ENCODE results near the gene NTNG1. TPM values are rescaled to one million over a fixed set of nuclear protein-coding genes. Genes with fewer than 3 reads are reported as not detected.

Gene NTNG1
- total RNA-seq, 2 experiments from 2014 or later, result not detected

DNA sequence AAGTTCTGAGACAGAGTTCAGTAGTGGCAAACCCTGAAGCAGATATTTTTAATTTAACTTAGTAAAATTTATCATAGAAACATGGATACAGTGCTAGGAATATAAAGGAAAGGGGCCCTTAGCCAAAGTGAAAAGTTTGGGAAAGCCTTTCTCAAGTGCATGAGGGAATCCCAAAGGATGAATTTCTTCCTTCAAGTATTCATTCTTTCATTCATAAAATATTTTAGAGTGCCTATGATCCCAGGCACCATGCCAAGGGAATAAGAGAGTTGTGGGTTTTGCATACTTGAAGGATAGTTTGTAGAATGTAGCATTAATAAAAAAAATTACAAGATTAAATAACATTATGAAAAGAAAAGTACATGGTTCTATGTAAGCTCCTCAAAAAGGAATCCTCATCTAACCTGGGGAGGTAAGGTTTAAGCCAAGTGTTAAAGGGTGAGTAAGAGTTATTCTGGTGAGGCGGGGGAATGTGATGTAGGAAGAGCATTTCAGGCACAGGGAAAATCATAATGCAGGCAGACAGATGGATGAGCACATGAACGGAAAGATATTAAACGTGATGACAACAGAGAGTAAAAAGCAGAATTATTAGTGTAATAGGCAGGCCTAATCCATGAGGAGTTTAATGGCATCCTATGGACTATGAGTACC lies 40.4 kb upstream of the NTNG1 start:
- Histone ChIP-seq H3K36me3 (ENCODE audit: insufficient read depth, low read length) (no peaks in the 10 kb centered on the region), H3K27me3 (ENCODE audit: control insufficient read depth in 1 of 2, insufficient read depth in 2 of 2, low read length in 2 of 2) (no peaks in the 10 kb centered on the region), H3K9me3 (ENCODE audit: control insufficient read depth in 1 of 2, insufficient read depth in 1 of 2, low read length in 2 of 2) (peaks cover 0 to under 1% of the 10 kb centered on the region in 2 experiments), H3K4me3 (ENCODE audit: low read length) (no peak overlapping the region), H3K27ac (ENCODE audit: low read depth in 1 of 2, low read length in 2 of 2) (no peak overlapping the region), H3K4me1 (ENCODE audit: insufficient read depth, low read length) (no peaks in the 10 kb centered on the region)
- ChIA-PET POLR2A (no interaction called here), CTCF (no interaction called here)
- Mint-ChIP-seq H3K27me3 (peaks cover 16% of the 10 kb centered on the region), H3K9me3 (no peaks in the 10 kb centered on the region), H3K4me1 (ENCODE audit: low read depth) (no peaks in the 10 kb centered on the region), H3K4me3 (no peak overlapping the region), H3K36me3 (ENCODE audit: low read depth) (no peaks in the 10 kb centered on the region), H3K27ac (no peak overlapping the region)
- TF ChIP-seq, protein P1, sequence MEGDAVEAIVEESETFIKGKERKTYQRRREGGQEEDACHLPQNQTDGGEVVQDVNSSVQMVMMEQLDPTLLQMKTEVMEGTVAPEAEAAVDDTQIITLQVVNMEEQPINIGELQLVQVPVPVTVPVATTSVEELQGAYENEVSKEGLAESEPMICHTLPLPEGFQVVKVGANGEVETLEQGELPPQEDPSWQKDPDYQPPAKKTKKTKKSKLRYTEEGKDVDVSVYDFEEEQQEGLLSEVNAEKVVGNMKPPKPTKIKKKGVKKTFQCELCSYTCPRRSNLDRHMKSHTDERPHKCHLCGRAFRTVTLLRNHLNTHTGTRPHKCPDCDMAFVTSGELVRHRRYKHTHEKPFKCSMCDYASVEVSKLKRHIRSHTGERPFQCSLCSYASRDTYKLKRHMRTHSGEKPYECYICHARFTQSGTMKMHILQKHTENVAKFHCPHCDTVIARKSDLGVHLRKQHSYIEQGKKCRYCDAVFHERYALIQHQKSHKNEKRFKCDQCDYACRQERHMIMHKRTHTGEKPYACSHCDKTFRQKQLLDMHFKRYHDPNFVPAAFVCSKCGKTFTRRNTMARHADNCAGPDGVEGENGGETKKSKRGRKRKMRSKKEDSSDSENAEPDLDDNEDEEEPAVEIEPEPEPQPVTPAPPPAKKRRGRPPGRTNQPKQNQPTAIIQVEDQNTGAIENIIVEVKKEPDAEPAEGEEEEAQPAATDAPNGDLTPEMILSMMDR (IDR thresholded peaks at IDR 0.05), result no peak
- DNase-seq, result no peak
- intact Hi-C loops (cut with DNase I, micrococcal nuclease), result no loop called here
- ATAC-seq (ENCODE audit: poor library complexity), result no peak

DNA sequence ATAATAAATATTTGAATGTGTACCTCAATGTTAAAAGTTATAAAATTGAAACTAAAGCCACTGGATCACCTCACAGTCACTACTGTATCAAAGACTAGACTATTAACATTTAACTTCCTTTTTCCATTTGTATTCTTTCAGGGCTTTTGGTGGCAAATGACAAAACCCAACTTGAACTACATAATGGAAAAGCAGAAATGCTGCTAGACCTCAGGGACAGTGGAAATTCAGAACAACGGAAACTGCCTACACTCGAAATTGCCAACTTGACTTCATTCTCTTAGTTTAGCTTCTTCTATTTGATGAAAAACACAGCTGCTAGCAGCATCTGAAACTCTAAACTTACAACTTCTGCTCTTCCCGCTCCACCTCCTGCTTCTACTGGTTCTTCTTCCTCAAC lies 34.9 kb upstream of the NTNG1 start:
- Histone ChIP-seq H3K9me3 (ENCODE audit: control insufficient read depth in 1 of 2, insufficient read depth in 1 of 2, low read length in 2 of 2) (no peaks in the 10 kb centered on the region), H3K4me1 (ENCODE audit: insufficient read depth, low read length) (no peaks in the 10 kb centered on the region), H3K4me3 (ENCODE audit: low read length) (no peak overlapping the region), H3K27ac (ENCODE audit: low read depth in 1 of 2, low read length in 2 of 2) (no peak overlapping the region), H3K27me3 (ENCODE audit: control insufficient read depth in 1 of 2, insufficient read depth in 2 of 2, low read length in 2 of 2) (no peaks in the 10 kb centered on the region), H3K36me3 (ENCODE audit: insufficient read depth, low read length) (no peaks in the 10 kb centered on the region)
- ATAC-seq (ENCODE audit: poor library complexity) (no peak), DNase-seq (no peak)
- ChIA-PET CTCF (no interaction called here), POLR2A (no interaction called here)
- H3K27ac Mint-ChIP-seq, result no peak overlapping the region
- TF ChIP-seq, protein P1 (IDR thresholded peaks at IDR 0.05), result no peak
- H3K9me3 Mint-ChIP-seq, result no peaks in the 10 kb centered on the region
- no peaks in the 10 kb centered on the region for H3K4me1 Mint-ChIP-seq (ENCODE audit: low read depth)
- intact Hi-C loops (cut with DNase I, micrococcal nuclease), result no loop called here
- H3K36me3 Mint-ChIP-seq (ENCODE audit: low read depth), result no peaks in the 10 kb centered on the region
- H3K27me3 Mint-ChIP-seq, result peaks cover 5% of the 10 kb centered on the region
- H3K4me3 Mint-ChIP-seq, result no peak overlapping the region

DNA sequence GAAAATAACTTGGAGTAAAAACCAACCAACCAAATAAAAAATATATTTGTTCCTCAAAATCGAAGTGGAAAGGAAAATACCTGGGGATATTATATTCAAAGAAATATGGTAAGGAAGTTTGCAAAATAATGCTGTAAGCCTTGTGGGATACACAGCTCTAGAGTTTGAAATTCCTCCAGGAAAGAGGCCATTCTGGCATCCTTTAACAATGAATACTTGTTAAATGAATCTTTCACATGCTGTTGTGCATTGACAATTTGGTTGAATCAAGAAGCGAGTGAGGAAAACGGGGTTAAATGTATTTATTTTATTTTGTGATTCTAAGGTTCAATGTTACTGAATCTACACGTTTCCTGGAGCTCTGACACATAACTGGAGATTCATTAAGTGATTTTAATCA lies 30.5 kb upstream of the NTNG1 start:
- intact Hi-C loops (cut with DNase I, micrococcal nuclease), result no loop called here
- POLR2A ChIA-PET, result no interaction called here
- TF ChIP-seq, protein P1 (IDR thresholded peaks at IDR 0.05), result no peak

More for the DNA sequence above, 30.5 kb upstream of the NTNG1 start:
- H3K36me3 ChIP-seq (ENCODE audit: insufficient read depth, low read length), result no peaks in the 10 kb centered on the region
- Mint-ChIP-seq H3K36me3 (ENCODE audit: low read depth) (no peaks in the 10 kb centered on the region), H3K27ac (no peak overlapping the region), H3K4me1 (ENCODE audit: low read depth) (no peaks in the 10 kb centered on the region), H3K4me3 (no peak overlapping the region), H3K27me3 (peaks cover 27% of the 10 kb centered on the region), H3K9me3 (no peaks in the 10 kb centered on the region)
- H3K4me3 ChIP-seq (ENCODE audit: low read length), result no peak overlapping the region
- no peaks in the 10 kb centered on the region for H3K27me3 ChIP-seq (ENCODE audit: control insufficient read depth in 1 of 2, insufficient read depth in 2 of 2, low read length in 2 of 2)
- H3K4me1 ChIP-seq (ENCODE audit: insufficient read depth, low read length), result no peaks in the 10 kb centered on the region
- no peak for ATAC-seq (ENCODE audit: poor library complexity)
- CTCF ChIA-PET, result no interaction called here
- no peak for DNase-seq
- H3K9me3 ChIP-seq (ENCODE audit: control insufficient read depth in 1 of 2, insufficient read depth in 1 of 2, low read length in 2 of 2), result no peaks in the 10 kb centered on the region
- H3K27ac ChIP-seq (ENCODE audit: low read depth in 1 of 2, low read length in 2 of 2), result no peak overlapping the region

Measured in CD4-positive, alpha-beta T cell (primary cell).